HG03442 (cell line): Measurements from ENCODE around the gene BCKDK.
"Not testable (repeated sequence)": the region's sequence is repeated elsewhere in the genome, so short reads cannot be mapped to it uniquely, and the experiment has no call there.

ENCODE experiments used
- ATAC-seq: cut with Tn5 transposase; IDR thresholded peaks from one replicate; pipeline ENCODE4 v1.9.1; 2021; ENCODE audit warnings: mild to moderate bottlenecking, moderate library complexity; ENCODE audit not compliant: unreplicated experiment

Gene BCKDK

DNA sequence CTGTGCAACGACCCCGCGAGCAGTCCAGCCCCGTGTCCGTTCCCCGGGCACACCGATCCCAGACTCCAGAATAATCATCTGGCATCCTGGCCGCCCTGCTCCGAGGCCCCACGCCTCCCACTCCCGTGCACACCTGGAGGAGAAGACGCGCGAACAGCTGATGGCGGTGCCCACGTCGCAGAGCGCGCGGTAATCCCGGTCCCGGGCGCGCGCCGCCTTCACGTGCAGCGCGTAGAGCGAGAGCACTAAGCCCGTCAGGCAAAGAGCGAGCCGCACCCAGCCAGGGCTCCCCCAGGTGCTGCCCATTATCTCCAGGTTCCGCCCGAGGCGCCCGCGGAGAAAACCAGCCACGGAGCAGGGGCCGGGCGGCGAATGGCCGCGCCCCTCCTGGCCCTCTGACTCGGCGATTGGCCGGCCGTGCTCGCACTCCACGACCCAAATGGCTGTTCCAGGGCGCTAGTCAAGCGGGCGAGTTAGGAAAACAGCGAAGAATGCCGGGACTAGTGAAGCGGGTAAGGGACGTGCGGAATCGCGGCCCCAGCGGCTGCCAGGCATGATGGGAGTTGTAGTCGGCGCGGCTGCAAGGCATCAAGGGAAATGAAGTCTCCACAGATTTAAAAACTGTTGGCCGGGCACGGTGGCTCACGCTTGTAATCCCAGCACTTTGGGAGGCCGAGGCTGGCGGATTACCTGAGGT is 13.6 kb upstream of the BCKDK start, which contains the start of gene VKORC1:
TSS of gene VKORC1 (minus strand) at position 374 of the 697 bp plus-strand sequence. CDS start at position 306, 68 bp downstream.
- peak; percentile 82 for ATAC-seq

GRCh38 chr16:31099860-31100638 is 8.1 kb upstream of the BCKDK start:
- ATAC-seq, result no peak

DNA sequence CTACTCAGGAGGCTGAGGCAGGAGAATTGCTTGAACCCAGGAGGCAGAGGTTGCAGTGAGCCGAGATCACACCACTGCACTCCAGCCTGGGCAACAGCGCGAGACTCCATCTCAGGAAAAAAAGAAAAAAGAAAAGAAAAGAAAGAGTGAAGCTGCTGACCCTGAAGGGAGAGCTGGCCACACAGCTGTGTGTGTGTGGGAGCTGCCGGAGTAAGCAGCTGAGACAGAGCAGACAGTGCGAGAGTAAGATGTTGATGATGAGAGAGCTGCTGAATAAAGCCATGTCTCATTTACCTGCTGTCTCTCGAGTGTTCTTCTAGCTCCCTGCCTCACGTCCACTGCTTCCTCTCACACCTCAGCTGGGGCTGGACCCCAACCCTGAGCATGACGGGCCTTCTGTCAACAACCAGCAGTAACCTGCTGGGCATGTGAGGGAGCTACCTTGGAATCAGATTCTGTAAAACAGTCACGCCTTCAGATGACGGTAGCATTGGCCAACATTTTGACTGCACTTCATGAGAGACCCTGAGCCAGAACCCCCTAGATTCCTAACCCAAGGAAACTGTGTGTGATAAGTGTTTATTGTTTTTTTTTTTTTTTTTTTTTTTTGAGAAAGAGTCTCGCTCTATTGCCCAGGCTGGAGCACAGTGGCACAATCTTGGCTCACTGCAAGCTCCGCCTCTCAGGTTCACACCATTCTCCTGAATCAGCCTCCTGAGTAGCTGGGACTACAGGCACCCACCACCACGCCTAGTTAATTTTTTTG is 7.1 kb upstream of the BCKDK start:
- not testable (repeated sequence) for ATAC-seq

- ATAC-seq, result peak; percentile 43
These were observed 2.4 kb upstream of the BCKDK start for GRCh38 chr16:31105677-31106213.

DNA sequence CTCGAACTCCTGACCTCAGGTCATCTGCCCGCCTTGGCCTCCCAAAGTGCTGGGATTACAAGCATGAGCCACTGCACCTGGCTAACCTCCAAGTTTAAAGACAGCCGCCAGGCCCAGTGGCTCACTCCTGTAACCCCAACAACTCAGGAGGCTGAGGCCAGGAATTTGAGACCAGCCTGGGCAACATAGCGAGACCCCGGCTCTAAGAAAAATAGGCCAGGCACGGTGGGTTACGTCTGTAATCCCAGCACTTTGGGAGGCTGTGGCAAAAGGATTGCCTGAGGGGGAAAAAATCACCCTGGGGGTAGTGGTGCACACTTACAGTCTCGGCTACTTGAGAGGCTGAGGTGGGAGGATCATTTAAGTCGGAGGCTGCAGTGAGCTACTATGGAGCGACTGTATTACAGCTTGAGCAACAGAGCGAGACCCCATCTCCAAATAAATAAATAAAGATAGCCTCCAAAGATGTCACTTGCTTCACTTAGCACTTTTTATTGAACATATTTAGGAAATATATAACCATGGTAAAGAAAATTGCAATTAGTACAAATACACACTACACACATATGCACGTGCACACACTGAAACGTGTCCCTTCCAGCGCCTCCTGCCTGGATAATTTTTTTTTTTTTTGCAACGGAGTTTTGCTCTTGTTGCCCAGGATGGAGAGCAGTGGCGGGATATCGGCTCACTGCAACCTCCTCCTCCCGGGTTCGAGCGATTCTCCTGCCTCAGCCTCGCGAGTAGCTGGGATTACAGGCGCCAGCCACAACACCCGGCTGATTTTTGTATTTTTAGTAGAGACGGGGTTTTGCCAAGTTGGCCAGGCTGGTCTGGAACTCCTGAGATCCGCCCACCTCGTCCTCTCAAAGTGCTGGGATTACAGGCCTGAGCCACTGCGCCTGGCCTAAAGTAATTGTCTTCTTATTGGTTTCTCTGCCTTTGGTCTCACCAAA is 1.4 kb upstream of the BCKDK start:
- ATAC-seq, result no peak

- peak; percentile 43 for ATAC-seq
These were observed 720 bp upstream of the BCKDK start for GRCh38 chr16:31107465-31107867.

GRCh38 chr16:31108794-31109558 is 790 bp downstream of the BCKDK start:
- no peak for ATAC-seq

DNA sequence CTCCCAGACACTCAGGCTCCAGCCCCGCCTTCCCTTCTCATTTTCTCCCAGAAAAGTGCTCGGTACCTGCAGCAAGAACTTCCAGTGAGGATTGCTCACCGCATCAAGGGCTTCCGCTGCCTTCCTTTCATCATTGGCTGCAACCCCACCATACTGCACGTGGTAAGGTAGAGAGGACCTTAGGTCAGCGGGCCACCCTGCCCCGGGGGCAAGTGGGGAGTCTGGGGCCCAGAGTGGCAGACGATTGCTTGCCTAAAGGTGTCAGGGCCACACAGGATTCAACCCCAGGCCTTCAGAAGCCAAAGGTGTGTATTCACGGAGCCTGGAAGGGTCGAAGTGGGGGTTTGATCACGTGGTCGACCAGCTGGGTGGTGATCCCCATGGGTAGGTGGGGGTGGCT is 1.4 kb downstream of the BCKDK start:
- ATAC-seq, result no peak

DNA sequence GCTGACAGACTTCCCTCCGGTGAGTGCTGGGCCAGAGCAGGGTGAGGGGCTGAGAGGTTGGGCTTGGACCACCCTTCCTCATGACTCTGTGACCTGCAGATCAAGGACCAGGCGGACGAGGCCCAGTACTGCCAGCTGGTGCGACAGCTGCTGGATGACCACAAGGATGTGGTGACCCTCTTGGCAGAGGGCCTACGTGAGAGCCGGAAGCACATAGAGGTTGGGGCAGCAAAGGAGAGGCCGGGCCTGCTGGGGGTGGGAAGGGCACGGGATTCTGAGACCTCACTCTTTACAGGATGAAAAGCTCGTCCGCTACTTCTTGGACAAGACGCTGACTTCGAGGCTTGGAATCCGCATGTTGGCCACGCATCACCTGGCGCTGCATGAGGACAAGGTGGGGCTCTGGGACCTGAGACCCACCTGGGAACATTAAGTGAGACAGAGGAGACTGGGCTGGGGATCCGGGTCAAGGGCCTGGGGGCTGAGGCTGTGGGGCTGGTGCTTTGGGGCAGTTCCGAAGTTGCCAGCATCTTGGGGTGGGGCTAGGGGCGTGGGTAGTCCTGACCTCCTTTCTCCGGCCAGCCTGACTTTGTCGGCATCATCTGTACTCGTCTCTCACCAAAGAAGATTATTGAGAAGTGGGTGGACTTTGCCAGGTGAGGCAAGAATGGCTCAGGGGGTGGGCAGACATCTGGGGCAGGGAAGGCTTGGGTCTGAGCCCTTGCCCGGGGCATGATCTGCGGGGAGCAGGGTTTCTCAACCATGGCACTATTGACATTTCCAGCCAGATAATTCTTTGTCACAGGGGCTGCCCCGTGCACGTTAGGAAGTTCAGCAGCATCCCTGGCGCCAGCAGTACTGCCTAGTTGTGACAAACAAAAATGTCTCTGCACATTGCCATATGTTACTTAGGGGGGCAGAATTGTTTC is 2.2 kb downstream of the BCKDK start:
- ATAC-seq, result no peak

GRCh38 chr16:31111881-31112466 is 3.8 kb downstream of the BCKDK start:
- ATAC-seq, result no peak

GRCh38 chr16:31112711-31113110 is 4.5 kb downstream of the BCKDK start:
- no peak for ATAC-seq

- ATAC-seq, result no peak
These were observed 5.2 kb downstream of the BCKDK start for GRCh38 chr16:31113121-31114120.

DNA sequence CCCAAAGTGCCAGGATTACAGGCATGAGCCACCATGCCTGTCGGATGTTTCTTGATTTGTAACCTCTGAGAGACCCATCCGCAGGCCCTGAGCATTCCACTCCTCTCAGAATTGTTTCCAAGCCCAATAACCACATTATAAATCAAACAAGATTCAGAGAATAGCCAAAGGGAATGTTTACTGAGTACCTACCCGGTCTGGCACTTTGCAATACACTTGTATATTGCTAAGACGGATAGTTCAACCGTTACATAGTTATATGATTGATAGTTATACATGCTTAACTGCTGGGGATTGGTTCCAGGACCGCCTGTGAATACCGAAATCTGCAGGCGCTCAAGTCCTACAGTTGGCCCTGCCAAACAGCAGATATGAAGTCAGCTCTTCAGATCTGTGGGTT is 6.3 kb downstream of the BCKDK start:
- no peak for ATAC-seq

GRCh38 chr16:31117384-31118222 is 9.4 kb downstream of the BCKDK start, which contains the start of gene KAT8:
Gene KAT8, plus strand, starts transcription at chr16:31117664. Its CDS starts 18 bp downstream, at chr16:31117682.
- ATAC-seq, result peak; percentile 90
